Measurements from ENCODE around the gene HDDC3.

The HDDC3 gene

DNA sequence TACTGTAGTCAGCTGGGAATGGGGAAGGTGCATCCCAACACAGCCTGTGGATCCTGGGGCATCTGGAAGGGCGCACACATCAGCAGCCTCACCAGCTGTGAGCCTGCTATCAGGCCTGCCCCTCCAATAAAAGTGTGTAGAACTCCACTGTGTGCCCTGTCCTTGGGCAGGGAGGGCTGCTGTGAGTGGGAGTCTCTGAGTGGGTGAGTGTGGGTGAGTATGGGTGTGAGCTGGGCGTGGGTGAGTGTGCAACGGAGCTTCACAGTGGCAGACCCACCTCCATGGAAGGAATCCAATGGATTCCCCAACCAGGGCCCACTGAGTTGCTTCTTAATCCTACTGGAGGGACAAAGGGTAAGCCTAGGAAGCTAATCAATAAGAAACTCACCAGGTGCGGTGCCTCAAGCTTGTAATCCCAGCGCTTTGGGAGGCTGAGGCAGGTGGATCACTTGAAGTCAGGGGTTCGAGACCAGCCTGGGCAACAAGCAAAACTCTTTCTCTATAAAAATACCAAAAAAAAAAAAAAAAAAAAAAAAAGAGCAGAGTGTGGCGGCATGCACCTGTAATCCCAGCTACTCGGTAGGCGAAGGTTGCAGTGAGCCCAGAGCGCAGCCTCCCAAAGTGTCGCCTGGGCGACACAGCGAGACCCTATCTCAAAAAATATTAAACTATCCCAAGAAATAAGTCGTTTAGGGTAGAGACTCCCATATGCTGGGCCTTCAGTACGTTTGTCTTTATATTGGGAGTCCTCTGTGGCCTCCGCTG lies 21.8 kb upstream of the HDDC3 start:
- DNase-seq: no peak

DNA sequence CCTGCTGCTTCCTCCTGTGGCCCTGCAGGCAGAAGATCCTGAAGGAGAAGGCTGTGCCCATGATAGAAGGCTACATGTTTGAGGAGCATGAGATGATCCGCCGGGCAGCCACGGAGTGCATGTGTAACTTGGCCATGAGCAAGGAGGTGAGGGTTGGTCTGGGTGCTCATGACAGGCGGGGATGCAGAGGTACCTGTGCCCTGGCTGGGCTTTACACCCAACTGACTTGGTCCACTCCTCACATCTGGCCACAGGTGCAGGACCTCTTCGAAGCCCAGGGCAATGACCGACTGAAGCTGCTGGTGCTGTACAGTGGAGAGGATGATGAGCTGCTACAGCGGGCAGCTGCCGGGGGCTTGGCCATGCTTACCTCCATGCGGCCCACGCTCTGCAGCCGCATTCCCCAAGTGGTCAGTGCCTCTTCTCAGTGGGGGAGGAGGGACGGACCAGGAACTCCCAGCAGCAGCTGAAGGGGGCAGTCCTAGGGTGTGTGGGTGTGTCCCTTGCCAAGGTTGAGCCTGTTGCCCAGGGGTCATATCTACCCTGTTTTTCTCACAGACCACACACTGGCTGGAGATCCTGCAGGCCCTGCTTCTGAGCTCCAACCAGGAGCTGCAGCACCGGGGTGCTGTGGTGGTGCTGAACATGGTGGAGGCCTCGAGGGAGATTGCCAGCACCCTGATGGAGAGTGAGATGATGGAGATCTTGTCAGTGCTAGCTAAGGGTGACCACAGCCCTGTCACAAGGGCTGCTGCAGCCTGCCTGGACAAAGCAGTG lies 20.7 kb upstream of the HDDC3 start:
- DNase-seq: no peak

DNA sequence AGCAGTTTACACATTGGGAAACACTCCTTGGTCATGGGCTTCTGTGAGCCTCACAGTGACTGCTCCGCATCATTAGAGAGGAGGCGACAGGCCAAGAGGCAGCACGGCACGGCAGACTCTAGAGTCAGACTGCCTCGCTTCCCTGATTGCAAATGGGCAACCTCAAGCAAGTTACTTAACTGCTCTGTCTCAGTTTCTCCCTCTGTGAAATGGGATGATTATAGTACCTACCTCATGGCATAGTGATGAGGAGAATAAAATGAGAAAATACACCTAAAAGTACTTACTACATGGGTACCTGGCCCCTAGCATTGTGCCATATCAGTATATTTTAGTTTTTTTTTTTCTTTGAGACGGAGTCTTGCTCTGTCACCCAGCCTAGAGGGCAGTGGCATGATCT lies 18.3 kb upstream of the HDDC3 start:
- DNase-seq: no peak

DNA sequence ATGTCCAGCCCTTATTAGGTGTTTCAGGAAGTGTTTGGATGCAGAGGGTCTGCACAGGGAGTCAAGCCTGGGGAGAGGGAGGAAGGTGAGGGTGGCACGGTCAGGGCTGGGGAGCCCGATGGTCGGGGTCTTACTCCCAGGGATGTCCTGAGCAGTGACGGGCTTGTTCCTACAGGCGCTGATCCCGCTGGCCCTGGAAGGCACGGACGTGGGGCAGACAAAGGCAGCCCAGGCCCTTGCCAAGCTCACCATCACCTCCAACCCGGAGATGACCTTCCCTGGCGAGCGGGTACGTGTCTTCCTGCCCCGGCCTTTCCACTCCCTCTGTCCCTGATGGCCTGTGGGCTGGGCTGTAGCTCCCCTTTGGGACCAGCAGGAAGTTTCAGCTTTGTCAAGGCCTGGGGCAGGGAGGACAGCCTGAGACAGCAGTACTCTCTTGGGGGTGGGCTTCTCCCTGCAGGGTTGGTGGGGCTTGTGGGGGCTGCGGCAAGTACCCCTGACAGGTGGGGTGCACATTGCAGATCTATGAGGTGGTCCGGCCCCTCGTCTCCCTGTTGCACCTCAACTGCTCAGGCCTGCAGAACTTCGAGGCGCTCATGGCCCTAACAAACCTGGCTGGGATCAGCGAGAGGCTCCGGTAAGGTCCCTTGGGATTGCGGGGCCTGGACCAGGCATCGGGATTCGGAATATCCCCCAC lies 17.8 kb upstream of the HDDC3 start:
- no peak for DNase-seq

DNA sequence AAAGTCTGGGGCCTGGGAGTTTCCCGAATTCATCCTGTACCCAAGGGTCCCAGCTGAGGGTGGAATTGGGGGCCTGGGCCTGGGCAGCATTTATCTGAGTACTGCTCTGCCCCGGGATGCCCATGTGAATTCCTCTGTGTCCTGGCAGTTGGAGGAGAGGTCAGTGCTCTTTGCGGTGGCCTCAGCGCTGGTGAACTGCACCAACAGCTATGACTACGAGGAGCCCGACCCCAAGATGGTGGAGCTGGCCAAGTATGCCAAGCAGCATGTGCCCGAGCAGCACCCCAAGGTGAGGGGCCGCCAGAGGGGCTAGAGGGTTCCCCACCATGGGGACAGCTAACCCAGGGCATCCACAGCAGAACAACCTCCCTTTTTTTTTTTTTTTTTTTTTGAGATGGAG lies 16.2 kb upstream of the HDDC3 start:
- DNase-seq: no peak

DNA sequence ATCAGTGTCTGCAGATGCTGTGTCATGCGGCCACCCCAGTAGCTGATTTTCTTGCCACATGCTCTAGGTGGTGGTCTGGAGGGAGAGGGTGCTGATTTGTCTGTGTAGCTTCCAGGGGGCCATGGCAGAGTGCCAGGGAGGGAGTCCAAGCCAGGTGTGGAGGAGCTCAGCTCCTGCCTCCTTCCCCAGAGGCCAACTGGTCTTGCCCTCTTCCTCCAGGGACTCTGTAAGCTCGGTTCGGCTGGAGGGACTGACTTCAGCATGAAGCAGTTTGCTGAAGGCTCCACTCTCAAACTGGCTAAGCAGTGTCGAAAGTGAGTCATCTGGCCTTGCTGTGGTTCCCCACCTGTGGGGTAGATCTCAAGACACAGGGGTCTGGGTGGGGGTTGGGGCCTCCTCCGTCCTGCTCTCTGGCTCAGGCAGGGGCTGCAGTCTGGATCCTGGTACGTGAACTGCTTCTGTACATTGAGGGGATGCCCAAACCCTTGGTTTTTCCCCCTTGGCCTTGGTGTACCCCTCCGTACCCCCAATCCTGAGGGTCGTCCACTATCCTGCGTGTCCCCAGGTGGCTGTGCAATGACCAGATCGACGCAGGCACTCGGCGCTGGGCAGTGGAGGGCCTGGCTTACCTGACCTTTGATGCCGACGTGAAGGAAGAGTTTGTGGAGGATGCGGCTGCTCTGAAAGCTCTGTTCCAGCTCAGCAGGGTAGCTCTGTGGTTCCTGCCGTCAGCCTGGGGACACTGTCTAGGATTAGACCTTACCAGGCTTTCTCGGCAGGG lies 15.4 kb upstream of the HDDC3 start:
- DNase-seq: no peak

GRCh38 chr15:90946941-90947576 lies 14.7 kb upstream of the HDDC3 start:
- no peak for DNase-seq

DNA sequence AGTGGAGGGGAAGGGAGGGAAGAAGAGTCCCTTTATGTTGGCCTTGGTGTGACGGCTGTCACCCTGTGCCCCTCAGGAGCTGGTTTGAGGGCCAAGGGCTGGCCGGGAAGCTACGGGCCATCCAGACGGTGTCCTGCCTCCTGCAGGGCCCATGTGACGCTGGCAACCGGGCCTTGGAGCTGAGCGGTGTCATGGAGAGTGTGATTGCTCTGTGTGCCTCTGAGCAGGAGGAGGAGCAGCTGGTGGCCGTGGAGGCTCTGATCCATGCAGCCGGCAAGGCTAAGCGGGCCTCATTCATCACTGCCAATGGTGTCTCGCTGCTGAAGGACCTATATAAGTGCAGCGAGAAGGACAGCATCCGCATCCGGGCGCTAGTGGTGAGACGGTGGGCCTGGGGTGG lies 14.2 kb upstream of the HDDC3 start:
- no peak for DNase-seq

- no peak for DNase-seq
Observed at GRCh38 chr15:90945091-90945490, 12.7 kb upstream of the HDDC3 start.

DNA sequence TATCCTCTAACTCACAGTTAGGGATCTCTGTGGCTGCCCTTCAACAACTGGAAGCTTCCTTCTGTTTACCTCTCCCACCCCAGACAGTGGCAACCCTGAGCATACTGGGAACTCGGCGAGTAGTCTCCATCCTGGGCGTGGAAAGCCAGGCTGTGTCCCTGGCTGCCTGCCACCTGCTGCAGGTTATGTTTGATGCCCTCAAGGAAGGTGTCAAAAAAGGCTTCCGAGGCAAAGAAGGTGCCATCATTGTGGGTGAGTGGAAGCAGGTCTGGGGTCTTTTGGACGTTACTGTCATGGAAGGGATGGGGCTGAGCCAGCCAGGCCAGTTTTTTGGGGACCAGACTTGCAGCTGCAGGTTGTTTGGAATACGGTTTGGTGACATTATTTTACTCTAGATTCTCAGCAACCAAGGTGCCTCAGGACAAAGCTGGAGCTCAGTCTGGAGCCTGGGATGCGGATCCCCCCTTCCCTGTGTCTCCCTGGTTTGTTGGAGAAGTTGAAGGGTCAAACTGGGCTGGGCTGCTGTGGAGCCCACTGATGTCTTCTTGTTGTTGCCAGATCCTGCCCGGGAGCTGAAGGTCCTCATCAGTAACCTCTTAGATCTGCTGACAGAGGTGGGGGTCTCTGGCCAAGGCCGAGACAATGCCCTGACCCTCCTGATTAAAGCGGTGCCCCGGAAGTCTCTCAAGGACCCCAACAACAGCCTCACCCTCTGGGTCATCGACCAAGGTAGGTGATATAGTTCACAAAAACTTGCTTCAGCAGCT lies 10.2 kb upstream of the HDDC3 start:
- DNase-seq: no peak

DNA sequence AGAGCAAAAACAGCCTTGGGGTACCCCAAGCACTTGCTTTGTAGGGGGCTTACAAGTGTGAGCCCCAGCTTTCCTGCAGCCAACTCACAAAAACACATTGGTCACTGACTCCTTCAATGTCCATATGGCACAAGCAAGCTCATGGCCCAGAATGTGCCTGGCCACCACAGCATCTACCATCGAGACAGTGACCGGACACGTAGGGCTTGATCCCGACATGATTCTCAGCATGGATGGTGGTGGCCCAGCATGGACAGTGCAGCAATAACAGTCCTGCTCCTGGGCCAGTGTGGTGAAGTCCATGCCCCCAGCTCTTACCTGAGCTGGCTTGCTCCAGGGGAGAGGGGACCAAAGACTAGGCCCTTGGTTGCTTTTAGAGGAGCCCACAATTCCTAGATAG lies 8.7 kb upstream of the HDDC3 start:
- DNase-seq: no peak

DNA sequence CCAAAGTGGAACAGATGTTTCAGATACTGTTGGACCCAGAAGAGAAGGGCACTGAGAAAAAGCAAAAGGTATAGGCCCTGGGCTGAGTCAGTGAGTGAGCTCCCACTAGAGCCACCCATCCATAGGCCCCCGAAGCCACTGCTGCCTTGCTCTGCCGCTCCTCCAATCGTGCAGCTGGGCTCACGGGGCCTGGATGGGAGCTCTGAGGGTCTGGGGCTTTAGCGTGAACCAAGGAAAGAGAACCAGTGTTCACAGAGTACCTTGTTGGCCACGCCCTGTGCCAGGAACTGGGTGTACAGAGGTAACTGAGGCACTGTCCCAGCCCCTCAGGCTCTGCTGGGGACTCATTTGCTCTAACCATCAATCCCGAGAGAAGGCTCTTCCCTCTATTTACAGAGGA lies 7.4 kb upstream of the HDDC3 start:
- no peak for DNase-seq

DNA sequence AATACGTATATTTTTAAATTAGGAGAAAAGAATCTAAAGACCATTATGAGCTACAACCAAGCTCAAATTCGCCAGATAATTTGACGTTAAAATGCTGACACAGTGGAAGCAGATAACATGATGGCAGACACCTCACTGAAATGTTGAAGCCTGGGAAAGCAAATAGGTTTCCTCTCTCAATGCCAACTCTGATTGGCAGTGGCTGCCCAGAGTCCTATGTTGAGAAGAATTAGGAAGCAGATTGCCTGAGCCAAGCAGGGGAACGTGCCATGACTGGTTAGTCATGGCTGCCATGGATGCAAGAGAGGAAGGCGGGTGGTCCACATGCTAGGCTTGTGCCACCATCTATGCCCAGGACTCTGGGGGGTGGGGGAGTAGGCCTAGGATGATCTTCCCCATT lies 5.9 kb upstream of the HDDC3 start:
- no peak for DNase-seq

GRCh38 chr15:90936823-90937222 lies 4.5 kb upstream of the HDDC3 start:
- DNase-seq: no peak

DNA sequence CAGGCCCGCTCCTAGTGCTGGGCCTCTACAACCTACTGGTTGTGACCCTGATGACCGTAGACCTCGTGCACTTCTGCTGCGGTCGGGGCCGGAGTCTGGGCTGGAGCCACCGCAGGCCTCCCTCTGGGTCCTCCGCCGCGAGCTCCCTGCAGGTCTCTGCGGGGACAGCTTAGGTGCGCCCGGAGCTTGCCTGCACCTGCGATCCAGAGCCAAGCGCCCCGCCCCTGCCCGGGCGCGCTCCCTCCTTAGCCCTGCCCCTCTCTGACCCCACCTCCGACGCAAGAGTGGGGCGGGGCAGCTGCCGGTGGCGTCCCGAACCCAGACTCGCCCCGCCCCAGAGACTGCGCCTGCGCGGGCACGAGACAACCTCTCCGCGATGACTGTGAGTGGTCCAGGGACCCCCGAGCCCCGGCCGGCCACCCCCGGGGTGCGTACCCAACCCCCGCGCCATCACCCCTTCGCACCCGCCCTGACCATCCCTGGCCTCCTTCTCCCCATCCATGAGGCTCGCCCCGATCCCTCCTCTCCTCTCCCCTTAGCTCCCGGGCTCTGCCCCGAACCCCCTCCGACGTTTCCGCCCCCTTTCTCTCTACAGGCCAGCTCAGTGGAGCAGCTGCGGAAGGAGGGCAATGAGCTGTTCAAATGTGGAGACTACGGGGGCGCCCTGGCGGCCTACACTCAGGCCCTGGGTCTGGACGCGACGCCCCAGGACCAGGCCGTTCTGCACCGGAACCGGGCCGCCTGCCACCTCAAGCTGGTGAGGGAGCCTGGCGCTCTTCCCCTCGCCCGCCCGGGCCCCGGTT lies 2.8 kb upstream of the HDDC3 start, which contains the start of gene UNC45A:
Gene UNC45A (plus strand): TSS at position 337 of the 803 bp plus-strand sequence. CDS start 40 bp downstream, at position 377.
- peak; percentile 96 for DNase-seq

- peak; percentile 88 for DNase-seq
Observed at GRCh38 chr15:90934256-90934948, 2.1 kb upstream of the HDDC3 start.

DNA sequence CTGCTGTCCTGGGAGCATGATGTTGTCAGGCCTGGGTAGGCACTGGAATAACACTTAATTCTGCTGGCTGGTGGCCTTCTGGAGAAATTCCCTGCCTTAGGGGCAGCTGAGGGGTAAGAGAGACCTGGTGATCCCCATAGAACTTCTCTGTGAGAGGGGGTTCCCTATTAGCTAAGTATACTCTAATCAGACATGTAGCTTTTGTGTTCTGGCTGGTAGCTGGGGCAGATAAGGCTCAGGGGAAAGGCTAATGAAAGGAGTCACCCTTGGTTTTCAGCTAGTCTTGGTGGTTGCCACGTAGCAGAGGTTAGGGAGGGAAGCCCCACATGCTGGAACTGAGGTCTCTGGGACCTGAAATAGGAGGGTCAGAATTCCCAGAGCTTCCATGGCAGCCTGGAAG lies 952 bp upstream of the HDDC3 start:
- no peak for DNase-seq

DNA sequence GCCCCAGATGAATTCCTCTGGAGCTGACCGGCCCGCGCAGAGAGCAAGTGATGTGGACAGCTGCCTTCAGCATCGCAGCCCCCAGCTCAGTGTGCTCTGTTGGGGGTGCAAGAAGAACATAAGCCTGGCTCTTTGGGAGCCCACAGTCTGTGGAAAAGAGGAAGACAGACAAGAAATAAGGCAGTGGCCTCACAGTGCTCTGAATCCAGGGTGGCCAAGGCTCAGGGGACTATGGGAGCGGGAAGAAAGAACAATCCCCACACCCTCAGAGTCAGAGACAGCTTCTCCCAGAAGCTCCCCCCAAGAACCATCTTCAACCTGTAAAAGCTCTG lies 277 bp upstream of the HDDC3 start:
- no peak for DNase-seq

DNA sequence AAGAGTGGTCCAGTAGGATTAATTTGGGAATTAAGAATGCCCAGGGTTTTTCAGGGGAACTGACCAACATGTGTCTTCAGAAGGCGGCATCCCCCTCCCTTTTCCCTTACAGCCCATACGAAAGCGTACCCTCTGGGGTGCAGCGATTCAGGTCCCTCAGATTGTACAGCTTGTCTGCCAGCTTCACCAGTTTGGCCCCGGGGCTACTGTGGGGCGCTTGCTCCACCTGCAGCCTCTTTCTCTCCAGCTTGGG lies 848 bp downstream of the HDDC3 start:
- DNase-seq: no peak

DNA sequence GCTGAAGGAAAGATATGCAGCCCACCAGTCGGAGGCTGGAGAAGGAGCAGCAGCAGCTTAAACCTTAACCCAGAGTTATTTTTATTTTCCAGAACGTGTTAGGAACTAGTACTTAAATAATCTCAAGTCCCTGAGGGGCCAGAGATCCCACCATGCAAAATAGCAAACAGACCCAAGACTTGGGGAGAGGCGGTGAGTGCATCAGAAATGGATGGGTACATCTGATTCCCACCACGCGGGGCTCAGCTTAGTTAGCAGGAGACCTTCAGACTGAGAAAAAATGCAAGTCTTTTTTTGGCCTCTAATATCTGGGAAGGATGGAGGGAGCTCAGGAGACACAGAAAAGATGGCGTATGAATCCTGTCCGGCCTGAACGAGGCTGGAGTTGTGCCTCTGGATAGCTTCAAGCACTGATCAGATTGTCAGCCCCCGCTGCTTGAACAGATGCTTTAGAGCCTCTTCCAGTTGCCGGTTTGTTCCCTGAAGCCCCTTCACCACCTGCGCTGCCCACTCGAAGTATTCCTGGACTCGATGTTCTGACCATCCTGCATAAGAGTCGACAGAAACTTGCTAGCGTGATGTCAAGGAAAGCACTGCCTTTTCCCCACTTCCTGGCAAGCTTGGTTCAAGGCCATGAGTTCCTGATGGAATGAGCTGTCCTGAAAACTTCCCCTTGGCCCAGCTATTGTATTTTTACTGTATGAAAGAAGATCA lies 1.3 kb downstream of the HDDC3 start:
- DNase-seq: no peak

Measured in stimulated activated CD4-positive, alpha-beta T cell treated with anti-CD3 and anti-CD28 coated beads, Interleukin-4, amount 100 ng/mL, for 24 hours (primary cell).